ENCODE data around the gene KANSL1. TPM values are rescaled to one million over a fixed set of nuclear protein-coding genes. Genes with fewer than 3 reads are reported as not detected.

KANSL1 gene
- total RNA-seq, 2 experiments from 2014 or later = 54.4 to 55.3 TPM

DNA sequence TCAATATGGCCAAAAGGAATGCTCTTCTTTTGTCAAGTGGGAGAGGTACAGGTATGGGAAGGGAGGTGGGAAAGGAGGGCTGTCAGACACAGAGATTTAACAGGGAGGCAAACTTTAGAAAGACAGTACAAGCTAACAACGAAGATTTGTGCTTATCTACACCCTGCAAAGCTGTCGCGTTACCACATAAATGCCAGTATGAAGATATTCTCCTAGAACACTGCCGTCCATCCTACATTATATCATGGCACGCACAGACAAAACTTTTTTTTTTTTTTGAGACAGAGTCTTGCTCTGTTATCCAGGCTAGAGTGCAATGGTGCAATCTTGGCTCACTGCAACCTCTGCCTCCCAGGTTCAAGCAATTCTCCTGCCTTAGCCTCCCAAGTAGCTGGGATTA, 143.6 kb downstream of the KANSL1 start:
- Mint-ChIP-seq H3K36me3 (ENCODE audit: low read depth) (peaks cover 72% of the 10 kb centered on the region), H3K27ac (no peak overlapping the region), H3K27me3 (no peaks in the 10 kb centered on the region), H3K4me1 (ENCODE audit: low read depth) (peaks cover 55% of the 10 kb centered on the region), H3K4me3 (no peak overlapping the region), H3K9me3 (peaks cover 6% of the 10 kb centered on the region)
- ATAC-seq = no peak
- TF ChIP-seq, protein P1, sequence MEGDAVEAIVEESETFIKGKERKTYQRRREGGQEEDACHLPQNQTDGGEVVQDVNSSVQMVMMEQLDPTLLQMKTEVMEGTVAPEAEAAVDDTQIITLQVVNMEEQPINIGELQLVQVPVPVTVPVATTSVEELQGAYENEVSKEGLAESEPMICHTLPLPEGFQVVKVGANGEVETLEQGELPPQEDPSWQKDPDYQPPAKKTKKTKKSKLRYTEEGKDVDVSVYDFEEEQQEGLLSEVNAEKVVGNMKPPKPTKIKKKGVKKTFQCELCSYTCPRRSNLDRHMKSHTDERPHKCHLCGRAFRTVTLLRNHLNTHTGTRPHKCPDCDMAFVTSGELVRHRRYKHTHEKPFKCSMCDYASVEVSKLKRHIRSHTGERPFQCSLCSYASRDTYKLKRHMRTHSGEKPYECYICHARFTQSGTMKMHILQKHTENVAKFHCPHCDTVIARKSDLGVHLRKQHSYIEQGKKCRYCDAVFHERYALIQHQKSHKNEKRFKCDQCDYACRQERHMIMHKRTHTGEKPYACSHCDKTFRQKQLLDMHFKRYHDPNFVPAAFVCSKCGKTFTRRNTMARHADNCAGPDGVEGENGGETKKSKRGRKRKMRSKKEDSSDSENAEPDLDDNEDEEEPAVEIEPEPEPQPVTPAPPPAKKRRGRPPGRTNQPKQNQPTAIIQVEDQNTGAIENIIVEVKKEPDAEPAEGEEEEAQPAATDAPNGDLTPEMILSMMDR (IDR thresholded peaks at IDR 0.05) = no peak
- ChIA-PET POLR2A (interaction anchor here (1.0 to 1.6 kb wide), 3 partner anchors 104 to 144 kb away, joined by 3 to 4 read pairs (median 3); partner anchors contain the start of gene KANSL1), CTCF (interaction anchor here (0.9 kb wide), 1 partner anchor 8 kb away, joined by 3 read pairs; no protein-coding TSS in a partner anchor)
- intact Hi-C loops (cut with micrococcal nuclease) = loop anchor here (5.0 to 10.0 kb wide), 3 partner anchors 45 to 143 kb away; partner anchors contain the start of gene KANSL1
- DNase-seq = no peak

DNA sequence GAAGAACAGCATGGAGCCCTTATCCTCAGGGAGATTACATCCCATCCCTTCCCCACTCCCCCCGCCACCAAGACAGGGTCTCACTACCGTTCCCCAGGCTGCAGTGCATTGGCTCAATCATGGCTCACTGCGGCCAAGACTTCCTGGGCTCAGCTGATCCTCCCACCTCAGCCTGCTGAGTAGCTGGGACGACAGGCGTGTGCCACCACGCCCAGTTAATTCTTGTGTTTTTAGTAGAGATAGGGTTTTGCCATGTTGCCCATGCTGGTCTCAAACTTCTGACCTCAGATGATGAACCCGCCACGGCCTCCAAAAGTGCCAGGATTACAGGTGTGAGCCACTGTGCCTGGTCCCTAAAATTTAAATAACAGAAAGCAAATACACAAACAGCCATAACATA, 145.4 kb downstream of the KANSL1 start:
- Mint-ChIP-seq H3K36me3 (ENCODE audit: low read depth) (peaks cover 75% of the 10 kb centered on the region), H3K9me3 (peaks cover 5% of the 10 kb centered on the region), H3K4me3 (no peak overlapping the region), H3K4me1 (ENCODE audit: low read depth) (peaks cover 58% of the 10 kb centered on the region), H3K27me3 (no peaks in the 10 kb centered on the region), H3K27ac (peak overlapping the region; percentile 40)
- TF ChIP-seq, protein P1 (IDR thresholded peaks at IDR 0.05) = no peak
- ChIA-PET CTCF (interaction anchor here (1.4 to 5.0 kb wide), 3 partner anchors 11 to 164 kb away, joined by 4 to 42 read pairs (median 6); no protein-coding TSS in a partner anchor), POLR2A (no interaction called here)
- DNase-seq = no peak
- no peak for ATAC-seq
- intact Hi-C loops (cut with micrococcal nuclease) = loop anchor here (5.0 to 10.0 kb wide), 2 partner anchors 47 to 144 kb away; partner anchors contain the start of gene KANSL1

DNA sequence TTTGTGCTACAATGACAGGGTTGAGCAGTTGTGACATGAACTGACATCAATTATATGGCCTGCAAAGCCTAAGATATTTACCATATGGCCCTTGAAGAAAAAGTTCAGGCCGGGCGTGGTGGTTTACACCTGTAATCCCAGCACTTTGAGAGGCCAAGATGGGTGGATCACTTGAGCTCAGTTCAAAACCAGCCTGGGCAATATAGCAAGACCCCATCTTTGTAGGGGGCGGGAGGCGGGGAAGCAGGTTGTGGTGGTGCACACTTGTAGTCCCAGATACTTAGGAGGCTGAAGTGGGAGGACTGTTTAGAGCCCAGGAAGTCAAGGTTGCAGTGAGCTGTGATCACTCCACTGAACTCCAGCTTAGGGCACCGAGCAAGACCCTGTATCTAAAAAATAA, 145.8 kb downstream of the KANSL1 start:
- Mint-ChIP-seq H3K4me1 (ENCODE audit: low read depth) (peaks cover 56% of the 10 kb centered on the region), H3K9me3 (peaks cover 4% of the 10 kb centered on the region), H3K4me3 (no peak overlapping the region), H3K27me3 (no peaks in the 10 kb centered on the region), H3K27ac (peak overlapping the region; percentile 17), H3K36me3 (ENCODE audit: low read depth) (peaks cover 74% of the 10 kb centered on the region)
- POLR2A ChIA-PET = no interaction called here
- CTCF ChIA-PET = interaction anchor here (1.4 to 5.0 kb wide), 3 partner anchors 11 to 165 kb away, joined by 4 to 42 read pairs (median 6); no protein-coding TSS in a partner anchor
- TF ChIP-seq, protein P1 (IDR thresholded peaks at IDR 0.05) = no peak
- ATAC-seq (no peak), DNase-seq (no peak)
- intact Hi-C loops (cut with micrococcal nuclease) = loop anchor here (5.0 to 10.0 kb wide), 2 partner anchors 47 to 145 kb away; partner anchors contain the start of gene KANSL1

GRCh38 chr17:46046957-46047356, 146.3 kb downstream of the KANSL1 start:
- TF ChIP-seq, protein P1 (IDR thresholded peaks at IDR 0.05) = no peak
- ATAC-seq (no peak), DNase-seq (no peak)
- no peak overlapping the region for H3K4me3 Mint-ChIP-seq
- no peaks in the 10 kb centered on the region for H3K9me3 Mint-ChIP-seq
- ChIA-PET POLR2A (no interaction called here), CTCF (interaction anchor here (1.4 to 5.0 kb wide), 2 partner anchors 11 to 165 kb away, joined by 6 to 42 read pairs; no protein-coding TSS in a partner anchor)
- intact Hi-C loops (cut with micrococcal nuclease) = loop anchor here (5.0 to 10.0 kb wide), 2 partner anchors 48 to 145 kb away; partner anchors contain the start of gene KANSL1
- peaks cover 72% of the 10 kb centered on the region for H3K36me3 Mint-ChIP-seq (ENCODE audit: low read depth)
- peak overlapping the region; percentile 34 for H3K27ac Mint-ChIP-seq
- no peaks in the 10 kb centered on the region for H3K27me3 Mint-ChIP-seq
- H3K4me1 Mint-ChIP-seq (ENCODE audit: low read depth) = peaks cover 52% of the 10 kb centered on the region

GRCh38 chr17:46045639-46046038, 147.6 kb downstream of the KANSL1 start:
- ChIA-PET CTCF (interaction anchor here (1.0 to 5.0 kb wide), 11 partner anchors 11 to 167 kb away, joined by 3 to 46 read pairs (median 17); partner anchors contain the start of gene KANSL1), POLR2A (interaction anchor here (1.0 to 2.1 kb wide), 3 partner anchors 125 to 148 kb away, joined by 3 to 7 read pairs (median 3); partner anchors contain the start of gene KANSL1)
- H3K27ac Mint-ChIP-seq = peak overlapping the region; percentile 77
- peaks cover 64% of the 10 kb centered on the region for H3K36me3 Mint-ChIP-seq (ENCODE audit: low read depth)
- H3K27me3 Mint-ChIP-seq = no peaks in the 10 kb centered on the region
- no peak overlapping the region for H3K4me3 Mint-ChIP-seq
- peaks cover 39% of the 10 kb centered on the region for H3K4me1 Mint-ChIP-seq (ENCODE audit: low read depth)
- DNase-seq (peak; percentile 18), ATAC-seq (peak; percentile 88)
- intact Hi-C loops (cut with micrococcal nuclease) = loop anchor here (5.0 to 10.0 kb wide), 2 partner anchors 49 to 147 kb away; partner anchors contain the start of gene KANSL1
- TF ChIP-seq, protein P1 (IDR thresholded peaks at IDR 0.05) = no peak
- H3K9me3 Mint-ChIP-seq = no peaks in the 10 kb centered on the region
